Suprapubic skin (tissue), 4 donors: ENCODE measurements around the gene MEX3D.

ENCODE experiments used
- CTCF ChIP-seq, 2 donors: fragments of 200-600 bp in 1 of 2; fragments of 450-650 bp in 1 of 2; sonication (generic) in 1 of 2; IDR thresholded peaks; one replicate each; pipeline ENCODE4 v1.5.1; 2016 to 2019; ENCODE audit warnings: antibody characterized with exemption in 2 of 2, mild to moderate bottlenecking in 1 of 2, moderate library complexity in 1 of 2
- EP300 ChIP-seq: sonication (generic); formaldehyde crosslinking; IDR thresholded peaks from one replicate; pipeline ENCODE4 v1.6.1; 2017; ENCODE audit warnings: antibody characterized with exemption
- POLR2AphosphoS5 ChIP-seq, 3 donors: sonication (generic); formaldehyde crosslinking; IDR thresholded peaks; one replicate each; pipeline ENCODE4 v1.6.1; 2017; ENCODE audit warnings: antibody characterized with exemption in 3 of 3

- no peak for TF ChIP-seq CTCF (IDR thresholded peaks at IDR 0.05)
- TF ChIP-seq EP300: no peak
- no peak for TF ChIP-seq POLR2AphosphoS5 (IDR thresholded peaks at IDR 0.05)
These were observed 53.0 kb downstream of the MEX3D start for GRCh38 chr19:1514986-1515721.
